Thyroid gland (tissue), 4 donors: ENCODE measurements around the gene GLYATL3. TPM values are rescaled to one million over a fixed set of nuclear protein-coding genes. Genes with fewer than 3 reads are reported as not detected.

Source experiments
- DNase-seq, 2 donors: peaks; one replicate each; pipeline ENCODE4 v3.0.0-alpha.2; 2019
- H3K27ac ChIP-seq, 3 donors: fragments of 200-600 bp; sonication (generic); 1 replicate in 2 of 3; 2 replicates in 1 of 3; pipeline ENCODE4 v1.5.1; 2016 to 2019; ENCODE audit warnings: mild to moderate bottlenecking in 1 of 3, moderate library complexity in 1 of 3
- H3K27me3 ChIP-seq: fragments of 200-600 bp; sonication (generic); one replicate; pipeline ENCODE4 v1.5.1; 2019
- H3K36me3 ChIP-seq, 2 donors: fragments of 200-600 bp; sonication (generic); one replicate each; pipeline ENCODE4 v1.5.1; 2016 to 2019
- H3K4me1 ChIP-seq, 2 donors: fragments of 200-600 bp; sonication (generic); one replicate each; pipeline ENCODE4 v1.5.1; 2017 to 2019
- H3K4me3 ChIP-seq, 3 donors: fragments of 200-600 bp; sonication (generic); replicated peaks in 1 of 3; 1 replicate in 2 of 3; 2 replicates in 1 of 3; pipeline ENCODE4 v1.5.1; 2016; ENCODE audit warnings: mild to moderate bottlenecking in 1 of 3
- H3K9me3 ChIP-seq: fragments of 200-600 bp; sonication (generic); one replicate; pipeline ENCODE4 v1.5.1; 2017
- CTCF ChIP-seq, 6 experiments: fragments of 200-600 bp in 3 of 6; fragments of 450-650 bp in 3 of 6; sonication (generic) in 3 of 6; IDR thresholded peaks; one replicate each; pipeline ENCODE4 v1.5.1; 2016 to 2019; ENCODE audit warnings: antibody characterized with exemption in 6 of 6, mild to moderate bottlenecking in 2 of 6, inconsistent platforms in 1 of 6, moderate library complexity in 1 of 6
- POLR2A ChIP-seq, 2 donors: fragments of 450-650 bp; IDR thresholded peaks; one replicate each; pipeline ENCODE4 v1.6.1; 2017; ENCODE audit warnings: antibody characterized with exemption in 2 of 2, mild to moderate bottlenecking in 2 of 2, moderate library complexity in 1 of 2
- WGBS, 2 donors: methylation state at CpG; one replicate each; pipeline ENCODE4 v1.1.5; 2017; 5-methylcytosine and 5-hydroxymethylcytosine counted together
- intact Hi-C: fragments of 100-400 bp; cut with DNase I; formaldehyde crosslinking; loops from one replicate; pipeline ENCODE4 v1.15.1; 2023
- total RNA-seq, 4 donors: library from RNA; depleted of rRNA; stranded (reverse); fragments of >200 nt; gene quantifications; one replicate each; pipeline ENCODE4 v1.2.3, GENCODE V29; 2016

GLYATL3 gene
- total RNA-seq, 4 donors from 2014 or later, result not detected

- Histone ChIP-seq H3K9me3 (no peaks in the 10 kb centered on the region), H3K27me3 (no peaks in the 10 kb centered on the region), H3K36me3 (no peaks in the 10 kb centered on the region), H3K27ac (no peak overlapping the region), H3K4me3 (no peak overlapping the region), H3K4me1 (no peaks in the 10 kb centered on the region)
- intact Hi-C loops, result no loop called here
- DNase-seq, result no peak
- TF ChIP-seq CTCF (IDR thresholded peaks at IDR 0.05) (no peak), POLR2A (IDR thresholded peaks at IDR 0.05) (no peak)
These were observed 40.9 kb downstream of the GLYATL3 start for GRCh38 chr6:49540614-49541013.

- TF ChIP-seq POLR2A (IDR thresholded peaks at IDR 0.05) (no peak), CTCF (IDR thresholded peaks at IDR 0.05) (no peak)
- WGBS, 2 donors, result 51% methylated on average over 1 of the region's 1 CpG
- Histone ChIP-seq H3K36me3 (no peaks in the 10 kb centered on the region), H3K4me3 (no peak overlapping the region), H3K27ac (no peak overlapping the region), H3K4me1 (no peaks in the 10 kb centered on the region), H3K27me3 (no peaks in the 10 kb centered on the region), H3K9me3 (no peaks in the 10 kb centered on the region)
- intact Hi-C loops, result no loop called here
- DNase-seq, result no peak
These were observed 41.5 kb downstream of the GLYATL3 start for GRCh38 chr6:49541210-49541724.

GRCh38 chr6:49541936-49542335 is 42.2 kb downstream of the GLYATL3 start:
- H3K27ac ChIP-seq, result no peak overlapping the region
- H3K4me3 ChIP-seq, result no peak overlapping the region
- TF ChIP-seq POLR2A (IDR thresholded peaks at IDR 0.05) (no peak), CTCF (IDR thresholded peaks at IDR 0.05) (no peak)
- H3K27me3 ChIP-seq, result no peaks in the 10 kb centered on the region
- intact Hi-C loops, result no loop called here
- WGBS, 2 donors, result 57 to 77% methylated on average over 3 of the region's 3 CpGs
- no peaks in the 10 kb centered on the region for H3K36me3 ChIP-seq
- H3K4me1 ChIP-seq, result no peaks in the 10 kb centered on the region
- no peak for DNase-seq
- no peaks in the 10 kb centered on the region for H3K9me3 ChIP-seq

- H3K36me3 ChIP-seq, result no peaks in the 10 kb centered on the region
- TF ChIP-seq CTCF (IDR thresholded peaks at IDR 0.05) (no peak), POLR2A (IDR thresholded peaks at IDR 0.05) (no peak)
- no peaks in the 10 kb centered on the region for H3K27me3 ChIP-seq
- H3K4me1 ChIP-seq, result no peaks in the 10 kb centered on the region
- 83 to 84% methylated on average over 7 of the region's 7 CpGs for WGBS, 2 donors
- no peak overlapping the region for H3K4me3 ChIP-seq
- no peak overlapping the region for H3K27ac ChIP-seq
- intact Hi-C loops, result no loop called here
- DNase-seq, result no peak
- no peaks in the 10 kb centered on the region for H3K9me3 ChIP-seq
These were observed 43.5 kb downstream of the GLYATL3 start for GRCh38 chr6:49543087-49543858.

- H3K27me3 ChIP-seq, result no peaks in the 10 kb centered on the region
- H3K27ac ChIP-seq, result no peak overlapping the region
- no peak for DNase-seq
- TF ChIP-seq POLR2A (IDR thresholded peaks at IDR 0.05), result no peak
- TF ChIP-seq CTCF (IDR thresholded peaks at IDR 0.05), result no peak
- intact Hi-C loops, result no loop called here
- 71 to 75% methylated on average over 1 of the region's 1 CpG for WGBS, 2 donors
- H3K36me3 ChIP-seq, result no peaks in the 10 kb centered on the region
- no peak overlapping the region for H3K4me3 ChIP-seq
- H3K9me3 ChIP-seq, result no peaks in the 10 kb centered on the region
- peaks cover 8 to 15% of the 10 kb centered on the region in 2 donors for H3K4me1 ChIP-seq
These were observed 46.6 kb downstream of the GLYATL3 start for GRCh38 chr6:49546331-49546730.
